ENCODE results near the gene DFFA. TPM values are rescaled to one million over a fixed set of nuclear protein-coding genes. Genes with fewer than 3 reads are reported as not detected.

DFFA gene
- total and polyA plus RNA-seq, 9 of the 15 experiments (the other 6 are each of a cell fraction or from before 2014, with no cell fraction given) = 39.6 to 74.8 (median 59.2) TPM

DNA sequence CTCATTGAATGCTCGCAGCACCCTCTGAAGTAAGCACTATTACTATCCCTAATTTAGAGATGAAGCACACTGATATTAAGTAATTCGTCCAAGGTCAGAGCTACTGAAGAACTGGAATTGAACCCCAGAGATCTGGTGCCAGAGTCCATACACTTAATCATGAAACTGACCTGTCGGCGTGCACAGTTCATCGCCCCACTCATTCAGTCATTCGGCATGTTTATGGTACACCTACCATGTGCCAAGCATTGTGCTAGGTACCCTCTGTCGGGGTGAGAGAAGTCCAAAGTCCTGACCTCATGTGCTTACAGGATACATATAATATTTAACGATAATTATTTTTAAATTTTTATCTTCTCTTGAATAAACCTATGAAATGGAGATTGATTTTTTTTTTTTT is 47.7 kb downstream of the DFFA start:
- CTCF ChIA-PET (ENCODE audit: low intra/inter-chr PET ratio) = interaction anchor here (0.7 kb wide), 1 partner anchor 46 kb away, joined by 3 read pairs; no protein-coding TSS in a partner anchor
- Histone ChIP-seq H3K9me1 (ENCODE audit: control insufficient read depth, insufficient read depth, low read length) (no peaks in the 10 kb centered on the region), H3K27me3 (ENCODE audit: control insufficient read depth in 2 of 2, insufficient read depth in 2 of 2, low read length in 2 of 2) (no peaks in the 10 kb centered on the region), H3K4me3 (no peak overlapping the region), H3K36me3 (ENCODE audit: control insufficient read depth, insufficient read depth, low read length) (peaks cover 19% of the 10 kb centered on the region; the same call in 2 of the 3 replicates), H3K4me1 (replicated peaks in 1 of 2; ENCODE audit: control insufficient read depth in 2 of 2, insufficient read depth in 2 of 2, low read length in 2 of 2) (peaks cover under 1 to 6% of the 10 kb centered on the region in 2 experiments; a peak in 3 of 5 replicates), H4K20me1 (replicated peaks; ENCODE audit: control insufficient read depth, insufficient read depth, low read length) (no peaks in the 10 kb centered on the region; the same call in 1 of the 2 replicates), H3K79me2 (ENCODE audit: control insufficient read depth, insufficient read depth, low read length) (no peaks in the 10 kb centered on the region), H3K9ac (ENCODE audit: insufficient read depth in 1 of 2, low read depth in 2 of 2, low read length in 2 of 2) (no peak overlapping the region), H3K4me2 (ENCODE audit: insufficient read depth, low read length) (no peak overlapping the region), H2AFZ (ENCODE audit: low read depth, low read length) (no peak overlapping the region), H3K9me3 (replicated peaks; ENCODE audit: control insufficient read depth, insufficient read depth, low read depth, low read length) (no peaks in the 10 kb centered on the region), H3K27ac (ENCODE audit: extremely low read depth, low read depth, low read length) (no peak overlapping the region)
- POLR2A ChIA-PET = interaction anchor here (0.6 to 1.5 kb wide), 5 partner anchors 9 to 1227 kb away, joined by 3 to 6 read pairs (median 3); partner anchors contain the start of gene PGD
- no TSS peak for BruUV-seq (replicated peaks)
- no peak for FAIRE-seq
- DNase-seq (ENCODE audit: extremely low read depth in 1 of 4, low spot score in 3 of 4) = no peak
- 86% methylated on average over 8 of the region's 8 CpGs for WGBS (ENCODE audit: insufficient coverage, low coverage, missing lambda C conversion rate)
- intact Hi-C loops (cut with micrococcal nuclease) = loop anchor here (5.0 to 10.0 kb wide), 2 partner anchors 212 to 390 kb away; partner anchors contain the start of genes KIF1B and UBE4B
- no peak for ATAC-seq
- in situ Hi-C loops (cut with MboI) = loop anchor here (5.0 kb wide), 1 partner anchor 552 kb away; no protein-coding TSS in a partner anchor
- no peak for TF ChIP-seq ZNF644 (tag; IDR thresholded peaks at IDR 0.05; ENCODE audit: low read depth)
- TF ChIP-seq HMGN3 (IDR thresholded peaks at IDR 0.05; ENCODE audit: borderline replicate concordance, extremely low read depth, insufficient read length, low read depth, low read length) = no peak
- TF ChIP-seq ESRRB (CRISPR knock-in tag; IDR thresholded peaks at IDR 0.05; ENCODE audit: borderline replicate concordance) = no peak
- TF ChIP-seq IFI16 (CRISPR knock-in tag; IDR thresholded peaks at IDR 0.05) = no peak
- TF ChIP-seq, protein P1, sequence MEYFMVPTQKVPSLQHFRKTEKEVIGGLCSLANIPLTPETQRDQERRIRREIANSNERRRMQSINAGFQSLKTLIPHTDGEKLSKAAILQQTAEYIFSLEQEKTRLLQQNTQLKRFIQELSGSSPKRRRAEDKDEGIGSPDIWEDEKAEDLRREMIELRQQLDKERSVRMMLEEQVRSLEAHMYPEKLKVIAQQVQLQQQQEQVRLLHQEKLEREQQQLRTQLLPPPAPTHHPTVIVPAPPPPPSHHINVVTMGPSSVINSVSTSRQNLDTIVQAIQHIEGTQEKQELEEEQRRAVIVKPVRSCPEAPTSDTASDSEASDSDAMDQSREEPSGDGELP (CRISPR knock-in tag; IDR thresholded peaks at IDR 0.05; ENCODE audit: borderline replicate concordance) = no peak
- no peak for TF ChIP-seq GATA2 (CRISPR knock-in tag; IDR thresholded peaks at IDR 0.05)
- TF ChIP-seq KDM2B (CRISPR knock-in tag; IDR thresholded peaks at IDR 0.05) = no peak

Measured in K562 (cell line).